ENCODE data around the gene ARHGAP30.
"Not testable (repeated sequence)": the region's sequence is repeated elsewhere in the genome, so short reads cannot be mapped to it uniquely, and the experiment has no call there.

ARHGAP30 gene

GRCh38 chr1:161069731-161070270, at the start of gene ARHGAP30:
Gene ARHGAP30 (minus strand): TSS chr1:161069891. CDS start chr1:161069624, 267 bp downstream.
- DNase-seq = no peak

GRCh38 chr1:161117759-161118581, 48.3 kb upstream of the ARHGAP30 start, which contains the start of the genes NIT1 and PFDN2:
Gene NIT1 (plus strand): TSS chr1:161118105. CDS start chr1:161118177, 72 bp downstream.
Gene PFDN2 (minus strand): TSS chr1:161118037. CDS start chr1:161118026, 11 bp downstream.
- peak; percentile 72 for DNase-seq

- not testable (repeated sequence) for DNase-seq
Observed at GRCh38 chr1:161115961-161116360, 46.3 kb upstream of the ARHGAP30 start.

- DNase-seq = no peak
Observed at GRCh38 chr1:161115132-161115711, 45.5 kb upstream of the ARHGAP30 start.

GRCh38 chr1:161114556-161114955, 44.9 kb upstream of the ARHGAP30 start:
- DNase-seq = no peak

- no peak for DNase-seq
Observed at GRCh38 chr1:161113915-161114314, 44.2 kb upstream of the ARHGAP30 start.

GRCh38 chr1:161111527-161111926, 41.8 kb upstream of the ARHGAP30 start:
- no peak for DNase-seq

GRCh38 chr1:161111117-161111516, 41.4 kb upstream of the ARHGAP30 start:
- no peak for DNase-seq

- no peak for DNase-seq
Observed at GRCh38 chr1:161106431-161106830, 36.7 kb upstream of the ARHGAP30 start.

- DNase-seq = no peak
Observed at GRCh38 chr1:161100556-161100955, 30.9 kb upstream of the ARHGAP30 start.

GRCh38 chr1:161099090-161099802, 29.6 kb upstream of the ARHGAP30 start:
- no peak for DNase-seq

GRCh38 chr1:161098210-161099068, 28.7 kb upstream of the ARHGAP30 start, which contains the start of gene KLHDC9:
Gene KLHDC9 (plus strand): TSS chr1:161098361. CDS start chr1:161098536, 175 bp downstream.
- DNase-seq = peak; percentile 93

- DNase-seq = no peak
Observed at GRCh38 chr1:161096530-161096929, 26.8 kb upstream of the ARHGAP30 start.

GRCh38 chr1:161096015-161096414, 26.3 kb upstream of the ARHGAP30 start:
- DNase-seq = no peak

- DNase-seq = no peak
Observed at GRCh38 chr1:161095230-161095629, 25.5 kb upstream of the ARHGAP30 start.

- DNase-seq = no peak
Observed at GRCh38 chr1:161094481-161094880, 24.8 kb upstream of the ARHGAP30 start.

- DNase-seq = no peak
Observed at GRCh38 chr1:161092621-161093028, 22.9 kb upstream of the ARHGAP30 start.

- DNase-seq = no peak
Observed at GRCh38 chr1:161091796-161092507, 22.3 kb upstream of the ARHGAP30 start.

- no peak for DNase-seq
Observed at GRCh38 chr1:161091093-161091492, 21.4 kb upstream of the ARHGAP30 start.

- DNase-seq = no peak
Observed at GRCh38 chr1:161090617-161091016, 20.9 kb upstream of the ARHGAP30 start.

- DNase-seq = no peak
Observed at GRCh38 chr1:161089938-161090337, 20.2 kb upstream of the ARHGAP30 start.
